T-helper 2 cell treated with Interferon-gamma antibody and Interleukin-4, amounts not matched to agents 5 μg/mL and 100 μg/mL, for 36 hours (primary cell): ENCODE measurements around the gene CATSPERE.
"Not testable (repeated sequence)": the region's sequence is repeated elsewhere in the genome, so short reads cannot be mapped to it uniquely, and the experiment has no call there.

ENCODE experiments used
- DNase-seq: peaks from one replicate; pipeline ENCODE4 v3.0.0; 2021; ENCODE audit warnings: low spot score
- H3K27ac Mint-ChIP-seq: one replicate; pipeline ENCODE4 v1.8.0; 2021; ENCODE audit warnings: mild to moderate bottlenecking, mixed read lengths
- H3K27me3 Mint-ChIP-seq: one replicate; pipeline ENCODE4 v1.8.0; 2021; ENCODE audit warnings: low read depth, mixed read lengths
- H3K36me3 Mint-ChIP-seq: one replicate; pipeline ENCODE4 v1.8.0; 2021; ENCODE audit warnings: low read depth, mixed read lengths
- H3K4me1 Mint-ChIP-seq: one replicate; pipeline ENCODE4 v1.8.0; 2021; ENCODE audit warnings: low read depth, mixed read lengths
- H3K4me3 Mint-ChIP-seq: one replicate; pipeline ENCODE4 v1.8.0; 2022; ENCODE audit warnings: mild to moderate bottlenecking, moderate library complexity, mixed read lengths
- H3K9me3 Mint-ChIP-seq: one replicate; pipeline ENCODE4 v1.8.0; 2021; ENCODE audit warnings: mixed read lengths

The CATSPERE gene

DNA sequence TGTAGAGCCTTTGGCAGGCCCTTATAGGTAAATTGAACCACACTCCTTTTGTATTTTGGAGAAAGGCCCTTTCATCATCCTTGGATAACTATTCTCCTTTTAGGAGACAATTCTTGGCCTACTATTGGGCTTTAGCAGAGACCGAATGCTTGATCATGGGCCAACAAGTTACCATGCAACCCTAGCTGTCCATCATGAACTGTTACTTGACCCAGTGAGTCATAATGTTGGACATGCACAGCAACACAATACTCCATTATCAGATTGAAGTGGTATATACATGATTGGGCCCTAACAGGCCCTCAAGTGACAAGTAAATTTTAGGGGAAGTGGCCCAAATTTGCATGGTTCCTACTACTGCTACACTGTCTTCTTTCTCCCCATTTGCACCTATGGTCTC is 84.4 kb downstream of the CATSPERE start:
- H3K36me3 Mint-ChIP-seq = no peaks in the 10 kb centered on the region

GRCh38 chr1:244548558-244549115 is 87.6 kb downstream of the CATSPERE start:
- DNase-seq = no peak
- H3K4me3 Mint-ChIP-seq = no peak overlapping the region

More for the DNA sequence above, 84.4 kb downstream of the CATSPERE start:
- no peak overlapping the region for H3K4me3 Mint-ChIP-seq
- no peaks in the 10 kb centered on the region for H3K27me3 Mint-ChIP-seq
- H3K9me3 Mint-ChIP-seq = peaks cover 7% of the 10 kb centered on the region
- H3K27ac Mint-ChIP-seq = no peak overlapping the region
- no peaks in the 10 kb centered on the region for H3K4me1 Mint-ChIP-seq
- DNase-seq = no peak

GRCh38 chr1:244552336-244552735 is 91.3 kb downstream of the CATSPERE start:
- H3K9me3 Mint-ChIP-seq = peaks cover 4% of the 10 kb centered on the region
- no peak for DNase-seq
- no peaks in the 10 kb centered on the region for H3K27me3 Mint-ChIP-seq
- H3K27ac Mint-ChIP-seq = no peak overlapping the region
- no peaks in the 10 kb centered on the region for H3K4me1 Mint-ChIP-seq
- H3K36me3 Mint-ChIP-seq = no peaks in the 10 kb centered on the region
- H3K4me3 Mint-ChIP-seq = no peak overlapping the region

More at GRCh38 chr1:244548558-244549115, 87.6 kb downstream of the CATSPERE start:
- no peaks in the 10 kb centered on the region for H3K36me3 Mint-ChIP-seq
- H3K9me3 Mint-ChIP-seq = peaks cover 7% of the 10 kb centered on the region
- no peak overlapping the region for H3K27ac Mint-ChIP-seq
- H3K4me1 Mint-ChIP-seq = no peaks in the 10 kb centered on the region
- no peaks in the 10 kb centered on the region for H3K27me3 Mint-ChIP-seq

DNA sequence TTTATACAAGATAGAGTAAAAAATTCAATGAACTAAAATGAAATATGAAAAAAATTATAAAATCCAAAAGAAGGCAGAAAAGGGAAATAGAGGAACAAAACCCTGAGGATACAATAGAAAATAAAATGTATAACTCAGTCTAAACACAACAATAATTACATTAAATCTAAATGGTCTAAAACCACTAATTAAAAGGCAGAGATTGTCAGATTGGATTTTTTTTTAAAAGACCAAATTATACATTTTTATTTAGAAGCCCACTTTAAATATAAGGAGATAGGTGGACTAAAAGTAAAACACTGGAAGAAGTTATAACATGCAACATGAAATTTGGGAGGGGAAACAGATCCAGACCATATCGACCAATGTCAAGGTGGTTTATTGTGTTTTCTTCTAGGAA is 95.2 kb downstream of the CATSPERE start:
- no peak for DNase-seq
- Mint-ChIP-seq H3K27me3 (no peaks in the 10 kb centered on the region), H3K36me3 (no peaks in the 10 kb centered on the region), H3K9me3 (peaks cover 16% of the 10 kb centered on the region), H3K4me3 (no peak overlapping the region), H3K27ac (no peak overlapping the region), H3K4me1 (no peaks in the 10 kb centered on the region)

- no peaks in the 10 kb centered on the region for H3K4me1 Mint-ChIP-seq
- no peak overlapping the region for H3K27ac Mint-ChIP-seq
- H3K4me3 Mint-ChIP-seq = no peak overlapping the region
- no peaks in the 10 kb centered on the region for H3K36me3 Mint-ChIP-seq
- DNase-seq = no peak
- H3K9me3 Mint-ChIP-seq = peaks cover 16% of the 10 kb centered on the region
- no peaks in the 10 kb centered on the region for H3K27me3 Mint-ChIP-seq
Measured at GRCh38 chr1:244557565-244557964, 96.5 kb downstream of the CATSPERE start.

GRCh38 chr1:244559561-244559960 is 98.5 kb downstream of the CATSPERE start:
- H3K4me3 Mint-ChIP-seq = no peak overlapping the region
- no peaks in the 10 kb centered on the region for H3K27me3 Mint-ChIP-seq
- H3K9me3 Mint-ChIP-seq = peaks cover 16% of the 10 kb centered on the region
- H3K4me1 Mint-ChIP-seq = no peaks in the 10 kb centered on the region
- no peak for DNase-seq
- no peaks in the 10 kb centered on the region for H3K36me3 Mint-ChIP-seq
- H3K27ac Mint-ChIP-seq = no peak overlapping the region

DNA sequence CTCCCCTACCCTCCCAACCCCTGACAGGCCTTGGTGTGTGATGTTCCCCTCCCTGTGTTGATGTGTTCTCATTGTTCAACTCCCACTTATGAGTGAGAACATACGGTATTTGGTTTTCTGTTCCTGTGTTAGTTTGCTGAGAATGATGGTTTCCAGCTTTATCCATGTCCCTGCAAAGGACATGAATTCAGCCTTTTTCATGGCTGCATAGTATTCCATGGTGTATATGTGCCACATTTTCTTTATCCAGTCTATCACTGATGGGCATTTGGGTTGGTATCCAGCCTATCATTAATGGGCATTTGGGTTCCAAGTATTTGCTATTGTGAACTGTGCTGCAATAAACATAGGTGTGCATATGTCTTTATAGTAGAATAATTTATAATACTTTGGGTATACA is 101.8 kb downstream of the CATSPERE start:
- H3K27me3 Mint-ChIP-seq, H3K36me3 Mint-ChIP-seq, DNase-seq, H3K4me1 Mint-ChIP-seq, H3K27ac Mint-ChIP-seq, H3K4me3 Mint-ChIP-seq: not testable (repeated sequence)
- H3K9me3 Mint-ChIP-seq = peaks cover 12% of the 10 kb centered on the region

- Mint-ChIP-seq H3K27ac (no peak overlapping the region), H3K4me3 (no peak overlapping the region), H3K9me3 (peaks cover 43% of the 10 kb centered on the region), H3K36me3 (no peaks in the 10 kb centered on the region), H3K27me3 (no peaks in the 10 kb centered on the region), H3K4me1 (no peaks in the 10 kb centered on the region)
- no peak for DNase-seq
Measured at GRCh38 chr1:244573768-244574167, 112.7 kb downstream of the CATSPERE start.

DNA sequence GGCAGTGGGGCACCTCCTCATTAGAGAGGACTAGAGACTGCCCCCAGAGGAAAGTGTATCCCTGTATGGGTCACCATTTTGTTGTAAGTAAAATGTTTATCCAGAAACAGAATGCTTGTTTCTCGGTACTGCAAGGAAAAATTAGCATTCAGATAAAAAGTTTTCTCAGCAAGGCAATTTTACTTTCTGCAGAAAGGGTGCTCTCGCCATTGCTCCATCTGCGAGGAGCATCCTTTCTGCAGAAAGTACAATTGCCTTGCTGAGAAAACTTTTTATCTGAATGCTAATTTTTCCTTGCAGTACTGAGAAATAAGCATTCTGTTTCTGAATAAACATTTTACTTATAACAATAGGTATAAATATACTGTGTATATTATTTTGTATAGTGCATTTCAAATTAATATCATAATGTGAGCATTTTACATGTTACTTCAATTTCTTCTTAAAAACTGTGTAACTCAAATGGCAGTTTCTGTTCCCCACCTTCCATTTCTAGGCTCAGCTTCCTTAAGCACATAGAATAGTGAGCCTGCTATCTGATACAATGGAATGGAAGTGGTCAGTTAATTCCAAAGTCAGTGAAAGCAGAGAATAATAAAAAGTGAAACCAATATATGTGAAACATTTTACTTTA is 115.3 kb downstream of the CATSPERE start:
- no peak for DNase-seq
- no peak overlapping the region for H3K27ac Mint-ChIP-seq
- no peaks in the 10 kb centered on the region for H3K36me3 Mint-ChIP-seq

GRCh38 chr1:244578205-244578604 is 117.1 kb downstream of the CATSPERE start:
- not testable (repeated sequence) for H3K27ac Mint-ChIP-seq, H3K27me3 Mint-ChIP-seq, H3K36me3 Mint-ChIP-seq, H3K4me3 Mint-ChIP-seq, DNase-seq, H3K4me1 Mint-ChIP-seq
- peaks cover 38% of the 10 kb centered on the region for H3K9me3 Mint-ChIP-seq

More for the DNA sequence above, 115.3 kb downstream of the CATSPERE start:
- Mint-ChIP-seq H3K4me1 (no peaks in the 10 kb centered on the region), H3K9me3 (peaks cover 42% of the 10 kb centered on the region), H3K4me3 (no peak overlapping the region), H3K27me3 (no peaks in the 10 kb centered on the region)

DNA sequence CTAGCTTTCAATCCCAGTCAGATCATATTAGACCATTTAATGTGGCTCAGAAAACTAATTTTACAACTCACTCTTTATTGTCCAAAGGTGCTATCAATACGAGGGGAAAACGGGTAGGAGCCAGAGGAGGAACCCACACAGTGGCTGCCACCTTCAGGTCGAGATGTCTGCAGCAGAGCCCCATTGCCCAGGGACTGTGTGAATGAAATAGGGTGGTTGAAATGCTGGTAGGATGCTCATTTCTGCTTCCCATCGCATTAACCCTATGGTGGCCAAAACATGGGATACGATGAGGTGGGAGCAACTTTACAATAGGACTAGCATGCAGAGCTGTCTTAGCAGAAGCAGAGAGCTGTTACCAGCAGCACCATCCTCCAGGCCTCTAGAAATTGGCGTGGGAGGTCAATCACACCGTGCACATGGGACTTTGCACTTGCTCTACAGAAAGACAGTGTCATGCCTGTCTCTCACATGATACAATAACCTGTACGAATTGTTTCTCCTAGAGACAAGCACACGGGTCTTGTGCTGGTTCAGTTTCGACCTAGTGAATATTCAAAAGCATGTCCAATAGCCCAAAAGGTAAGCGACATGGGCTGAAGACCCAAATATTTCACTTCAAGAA is 122.4 kb downstream of the CATSPERE start:
- H3K36me3 Mint-ChIP-seq = no peaks in the 10 kb centered on the region
- peaks cover 4% of the 10 kb centered on the region for H3K9me3 Mint-ChIP-seq
- H3K4me3 Mint-ChIP-seq = no peak overlapping the region
- no peak for DNase-seq
- H3K4me1 Mint-ChIP-seq = peaks cover 3% of the 10 kb centered on the region
- no peak overlapping the region for H3K27ac Mint-ChIP-seq
- peaks cover 2% of the 10 kb centered on the region for H3K27me3 Mint-ChIP-seq

GRCh38 chr1:244585867-244586266 is 124.8 kb downstream of the CATSPERE start:
- no peaks in the 10 kb centered on the region for H3K36me3 Mint-ChIP-seq
- no peak for DNase-seq
- H3K9me3 Mint-ChIP-seq = peaks cover 5% of the 10 kb centered on the region
- H3K27me3 Mint-ChIP-seq = peaks cover 2% of the 10 kb centered on the region
- no peak overlapping the region for H3K4me3 Mint-ChIP-seq
- peaks cover 3% of the 10 kb centered on the region for H3K4me1 Mint-ChIP-seq
- no peak overlapping the region for H3K27ac Mint-ChIP-seq

- no peak for DNase-seq
- Mint-ChIP-seq H3K9me3 (peaks cover 10% of the 10 kb centered on the region), H3K27ac (no peak overlapping the region), H3K4me3 (no peak overlapping the region), H3K36me3 (no peaks in the 10 kb centered on the region), H3K4me1 (no peaks in the 10 kb centered on the region), H3K27me3 (peaks cover 2% of the 10 kb centered on the region)
Measured at GRCh38 chr1:244590670-244591069, 129.6 kb downstream of the CATSPERE start.

GRCh38 chr1:244598611-244599010 is 137.5 kb downstream of the CATSPERE start:
- Mint-ChIP-seq H3K27me3 (no peaks in the 10 kb centered on the region), H3K4me1 (peaks cover 12% of the 10 kb centered on the region), H3K27ac (no peak overlapping the region)

More at GRCh38 chr1:244598611-244599010, 137.5 kb downstream of the CATSPERE start:
- Mint-ChIP-seq H3K4me3 (no peak overlapping the region), H3K36me3 (no peaks in the 10 kb centered on the region), H3K9me3 (no peaks in the 10 kb centered on the region)
- no peak for DNase-seq
